ENCODE measurements around the gene SRBD1.

GRCh38 chr2:45344502-45344901 is 266.6 kb downstream of the SRBD1 start:
- no peak for TF ChIP-seq POLR2AphosphoS5 (IDR thresholded peaks at IDR 0.05)
- no peak for TF ChIP-seq CTCF (IDR thresholded peaks at IDR 0.05)
- TF ChIP-seq POLR2A (IDR thresholded peaks at IDR 0.05) = no peak

Data from transverse colon (tissue), 4 donors.